Colonic mucosa (tissue), 4 donors: ENCODE results near the gene BRD7. TPM values are rescaled to one million over a fixed set of nuclear protein-coding genes. Genes with fewer than 3 reads are reported as not detected.

Experiments used
- DNase-seq: peaks from one replicate; pipeline ENCODE4 v3.0.0-alpha.2; 2020
- H3K27ac ChIP-seq: fragments of 200-600 bp; one replicate; pipeline ENCODE4 v1.8.0; 2021
- H3K27me3 ChIP-seq: fragments of 200-600 bp; one replicate; pipeline ENCODE4 v1.8.0; 2021
- H3K36me3 ChIP-seq: fragments of 200-600 bp; one replicate; pipeline ENCODE4 v1.8.0; 2021
- H3K4me1 ChIP-seq: fragments of 200-600 bp; one replicate; pipeline ENCODE4 v1.8.0; 2021; ENCODE audit warnings: mild to moderate bottlenecking
- H3K4me3 ChIP-seq: fragments of 200-600 bp; one replicate; pipeline ENCODE4 v1.8.0; 2021
- H3K9ac ChIP-seq, 2 donors: one replicate each; pipeline ENCODE4 v1.7.0; 2013; ENCODE audit warnings: control low read depth in 2 of 2, low read depth in 2 of 2, low read length in 2 of 2
- H3K9me3 ChIP-seq: fragments of 200-600 bp; one replicate; pipeline ENCODE4 v1.8.0; 2021
- intact Hi-C: fragments of 100-400 bp; cut with DNase I; formaldehyde crosslinking; loops from one replicate; pipeline ENCODE4 v1.14.1; 2022
- total RNA-seq, 2 donors: library from RNA; stranded (reverse); fragmentation: NEBNext Ultra II Directional in 1 of 2; extraction: Animal tissue kit (Norgen Biotek cat#: 25700) in 1 of 2; gene quantifications; one replicate each; pipeline ENCODE4 v1.2.1, GENCODE V29; 2021
- TF ChIP-seq, protein P1 (sequence below): fragments of 200-600 bp; IDR thresholded peaks from one replicate; pipeline ENCODE4 v1.8.0; 2022; ENCODE audit warnings: antibody characterized with exemption, mild to moderate bottlenecking
- donor health status: healthy.
- donor health status: DM: no; HTN: no; CAD: no.
- donor health status: DM: no; HTN: no; CAD: no.

BRD7 gene
- total RNA-seq, 2 donors from 2014 or later: 69.9 to 76.3 TPM

DNA sequence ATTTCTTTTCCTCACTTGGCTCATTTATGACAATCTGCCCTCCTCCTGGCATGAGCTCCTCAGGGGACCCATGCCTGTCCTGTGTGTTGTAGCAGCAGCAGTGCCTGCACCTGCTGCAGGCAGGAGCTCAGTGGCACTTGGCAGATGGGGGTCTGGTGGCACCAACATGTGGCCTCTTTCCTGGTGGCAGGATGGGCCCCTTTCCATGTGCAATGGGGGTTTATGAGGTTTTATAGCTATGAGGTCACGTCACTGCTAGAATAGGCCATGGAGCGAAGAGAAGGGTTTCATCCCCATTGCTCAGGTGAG, 95.5 kb downstream of the BRD7 start:
- Histone ChIP-seq H3K4me3 (no peak overlapping the region), H3K27ac (no peak overlapping the region), H3K4me1 (no peaks in the 10 kb centered on the region), H3K36me3 (no peaks in the 10 kb centered on the region), H3K9me3 (no peaks in the 10 kb centered on the region), H3K27me3 (no peaks in the 10 kb centered on the region), H3K9ac (peak overlapping the region in 1 of 2 donors; percentile 14)
- TF ChIP-seq, protein P1, sequence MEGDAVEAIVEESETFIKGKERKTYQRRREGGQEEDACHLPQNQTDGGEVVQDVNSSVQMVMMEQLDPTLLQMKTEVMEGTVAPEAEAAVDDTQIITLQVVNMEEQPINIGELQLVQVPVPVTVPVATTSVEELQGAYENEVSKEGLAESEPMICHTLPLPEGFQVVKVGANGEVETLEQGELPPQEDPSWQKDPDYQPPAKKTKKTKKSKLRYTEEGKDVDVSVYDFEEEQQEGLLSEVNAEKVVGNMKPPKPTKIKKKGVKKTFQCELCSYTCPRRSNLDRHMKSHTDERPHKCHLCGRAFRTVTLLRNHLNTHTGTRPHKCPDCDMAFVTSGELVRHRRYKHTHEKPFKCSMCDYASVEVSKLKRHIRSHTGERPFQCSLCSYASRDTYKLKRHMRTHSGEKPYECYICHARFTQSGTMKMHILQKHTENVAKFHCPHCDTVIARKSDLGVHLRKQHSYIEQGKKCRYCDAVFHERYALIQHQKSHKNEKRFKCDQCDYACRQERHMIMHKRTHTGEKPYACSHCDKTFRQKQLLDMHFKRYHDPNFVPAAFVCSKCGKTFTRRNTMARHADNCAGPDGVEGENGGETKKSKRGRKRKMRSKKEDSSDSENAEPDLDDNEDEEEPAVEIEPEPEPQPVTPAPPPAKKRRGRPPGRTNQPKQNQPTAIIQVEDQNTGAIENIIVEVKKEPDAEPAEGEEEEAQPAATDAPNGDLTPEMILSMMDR: no peak
- intact Hi-C loops: no loop called here
- no peak for DNase-seq

DNA sequence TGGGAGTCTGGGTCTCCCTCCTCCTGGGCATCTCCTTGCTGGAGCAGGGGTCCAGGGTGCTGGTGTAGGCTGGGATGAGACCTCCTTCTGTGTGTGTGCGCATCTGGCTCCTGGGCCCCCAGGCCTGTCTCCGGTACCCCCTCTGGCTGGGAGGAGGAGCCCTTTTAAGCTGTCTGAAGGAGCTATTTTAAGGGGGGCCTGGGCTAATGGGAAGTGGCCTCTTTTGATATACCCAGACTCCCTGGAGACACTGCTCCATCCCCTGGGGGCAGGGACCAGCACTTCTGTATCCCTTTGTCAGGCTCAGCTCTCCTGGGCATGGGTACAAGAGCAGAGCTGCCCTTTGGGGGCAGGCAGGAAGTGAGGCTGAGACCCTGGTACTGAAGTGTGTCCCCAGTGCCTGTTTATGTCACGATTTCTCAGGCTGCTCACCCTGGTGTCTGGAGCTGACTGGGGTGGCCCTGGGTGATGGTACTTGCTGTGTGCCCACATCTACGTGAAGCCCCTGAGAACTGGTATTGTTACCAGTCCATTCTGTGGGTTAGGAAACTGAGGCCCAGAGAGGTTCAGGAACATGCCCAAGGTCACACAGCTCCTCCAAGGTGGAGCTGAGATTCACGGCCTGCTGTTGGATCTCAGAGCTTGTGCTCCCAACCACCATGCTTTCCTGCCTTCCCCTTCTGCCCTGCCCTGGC, 96.0 kb downstream of the BRD7 start:
- no peak for DNase-seq
- Histone ChIP-seq H3K36me3 (no peaks in the 10 kb centered on the region), H3K27me3 (no peaks in the 10 kb centered on the region), H3K9me3 (no peaks in the 10 kb centered on the region), H3K4me1 (no peaks in the 10 kb centered on the region), H3K27ac (no peak overlapping the region), H3K9ac (no peak overlapping the region), H3K4me3 (no peak overlapping the region)
- intact Hi-C loops: no loop called here
- TF ChIP-seq, protein P1: no peak

DNA sequence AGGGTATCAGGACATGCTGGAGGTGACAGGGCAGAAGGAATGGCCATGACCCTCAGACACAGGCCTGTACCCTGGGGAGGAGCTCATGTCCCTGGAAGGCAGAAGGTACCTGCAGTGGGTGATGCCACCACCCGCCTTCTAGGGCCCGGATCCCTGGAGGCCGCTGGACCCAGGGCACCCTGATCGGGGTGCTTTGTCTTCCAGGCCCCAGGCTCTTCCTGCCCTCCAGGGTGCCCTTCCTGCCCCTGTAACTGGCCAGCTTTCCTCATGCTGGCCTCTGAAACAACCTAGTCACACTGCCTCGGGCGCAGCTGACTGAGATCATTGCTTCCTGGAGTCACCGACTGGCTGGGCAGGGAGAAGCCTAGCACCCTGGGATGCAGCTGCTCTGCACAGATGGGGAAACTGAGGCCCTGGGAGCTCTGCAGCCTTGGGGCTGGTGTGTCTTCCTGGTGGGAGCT, 96.6 kb downstream of the BRD7 start:
- Histone ChIP-seq H3K9ac (no peak overlapping the region), H3K36me3 (no peaks in the 10 kb centered on the region), H3K27ac (no peak overlapping the region), H3K4me1 (peaks cover 3% of the 10 kb centered on the region), H3K9me3 (no peaks in the 10 kb centered on the region), H3K27me3 (no peaks in the 10 kb centered on the region), H3K4me3 (no peak overlapping the region)
- TF ChIP-seq, protein P1: no peak
- DNase-seq: no peak
- intact Hi-C loops: no loop called here

DNA sequence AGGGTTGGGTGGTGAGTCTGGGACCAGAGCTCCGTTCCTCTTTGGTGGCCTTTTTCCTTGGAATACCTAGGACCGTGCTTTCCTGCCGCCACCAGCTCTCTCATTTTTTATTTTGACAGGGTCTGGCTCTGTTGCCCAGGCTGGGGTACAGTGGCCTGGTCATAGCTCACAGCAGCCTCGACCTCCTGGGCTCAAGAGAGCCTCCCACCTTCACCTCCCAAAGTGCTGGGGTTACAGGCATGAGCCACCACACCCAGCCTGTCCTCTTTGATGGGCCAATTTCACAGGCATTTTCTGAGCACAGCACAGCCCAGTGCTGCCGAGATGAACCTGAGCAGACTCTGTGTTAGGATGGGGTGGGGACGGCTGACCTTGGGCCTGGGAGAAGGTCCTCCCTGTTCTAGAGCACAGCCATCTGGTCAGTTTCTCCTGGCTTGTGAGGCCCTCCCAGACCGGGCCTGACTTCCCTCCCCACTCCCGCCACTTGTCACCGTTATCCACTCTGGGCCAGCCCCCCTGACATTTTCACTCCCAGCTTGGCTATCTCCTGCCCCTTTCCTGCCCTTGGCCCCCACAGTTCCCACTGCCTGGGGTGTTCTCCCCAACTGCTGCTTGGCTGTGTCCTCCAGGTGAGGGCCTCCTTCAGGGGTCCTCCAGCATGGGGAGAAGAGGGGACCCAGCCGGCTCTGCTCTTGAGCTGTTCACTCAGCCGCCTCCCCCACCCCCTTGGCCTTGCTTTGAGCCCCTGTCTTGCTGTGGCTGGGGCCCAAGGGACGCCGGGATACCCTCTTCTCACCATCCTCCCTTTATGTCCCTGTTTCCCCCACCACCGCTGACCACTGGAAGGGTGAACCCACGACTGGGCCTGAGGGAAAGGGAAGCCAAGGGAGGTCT, 97.4 kb downstream of the BRD7 start:
- no peak overlapping the region for H3K9ac ChIP-seq
- H3K27me3 ChIP-seq: no peaks in the 10 kb centered on the region
- H3K4me1 ChIP-seq: peaks cover 6% of the 10 kb centered on the region
- no peak for DNase-seq
- TF ChIP-seq, protein P1: no peak
- H3K36me3 ChIP-seq: no peaks in the 10 kb centered on the region
- no peak overlapping the region for H3K27ac ChIP-seq
- H3K4me3 ChIP-seq: no peak overlapping the region
- intact Hi-C loops: no loop called here
- H3K9me3 ChIP-seq: no peaks in the 10 kb centered on the region

DNA sequence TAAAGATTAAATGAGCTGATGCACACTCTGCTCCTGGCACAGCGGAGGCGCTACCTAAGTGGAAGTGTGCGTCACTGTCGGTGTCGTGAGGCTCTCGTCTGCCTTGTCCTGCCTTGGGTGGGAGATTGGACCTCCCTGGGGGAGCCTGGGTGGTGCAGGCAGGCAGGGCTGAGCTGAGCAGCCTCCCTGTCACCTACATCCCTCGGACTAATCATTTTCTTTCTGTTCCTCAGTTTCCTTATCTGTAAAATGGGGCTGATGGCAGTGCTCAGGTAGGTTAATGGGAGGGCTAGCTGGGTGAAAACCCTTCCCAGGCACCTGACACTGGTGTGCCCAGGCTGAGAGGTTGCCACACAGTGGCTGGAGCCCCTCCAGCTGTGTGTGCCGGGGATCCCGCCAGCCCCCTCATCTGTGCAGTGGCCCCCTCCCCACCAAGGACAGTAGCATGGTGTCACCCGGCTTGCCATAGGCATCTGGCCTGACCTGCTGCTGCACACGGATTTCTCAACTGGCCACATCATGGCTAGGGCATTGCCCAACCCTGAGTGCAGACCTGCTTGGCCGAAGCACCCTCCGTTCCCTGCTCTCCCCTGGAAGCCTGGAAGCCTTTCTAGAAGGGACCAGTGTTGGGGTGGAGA, 98.2 kb downstream of the BRD7 start:
- peak overlapping the region in 1 of 2 donors; percentile 34 for H3K9ac ChIP-seq
- no peak overlapping the region for H3K4me3 ChIP-seq
- H3K27ac ChIP-seq: no peak overlapping the region
- peaks cover 12% of the 10 kb centered on the region for H3K4me1 ChIP-seq
- DNase-seq: no peak
- intact Hi-C loops: no loop called here
- TF ChIP-seq, protein P1: no peak
- H3K9me3 ChIP-seq: no peaks in the 10 kb centered on the region
- no peaks in the 10 kb centered on the region for H3K36me3 ChIP-seq
- H3K27me3 ChIP-seq: no peaks in the 10 kb centered on the region
